ENCODE measurements around the gene CFAP251.

DNA sequence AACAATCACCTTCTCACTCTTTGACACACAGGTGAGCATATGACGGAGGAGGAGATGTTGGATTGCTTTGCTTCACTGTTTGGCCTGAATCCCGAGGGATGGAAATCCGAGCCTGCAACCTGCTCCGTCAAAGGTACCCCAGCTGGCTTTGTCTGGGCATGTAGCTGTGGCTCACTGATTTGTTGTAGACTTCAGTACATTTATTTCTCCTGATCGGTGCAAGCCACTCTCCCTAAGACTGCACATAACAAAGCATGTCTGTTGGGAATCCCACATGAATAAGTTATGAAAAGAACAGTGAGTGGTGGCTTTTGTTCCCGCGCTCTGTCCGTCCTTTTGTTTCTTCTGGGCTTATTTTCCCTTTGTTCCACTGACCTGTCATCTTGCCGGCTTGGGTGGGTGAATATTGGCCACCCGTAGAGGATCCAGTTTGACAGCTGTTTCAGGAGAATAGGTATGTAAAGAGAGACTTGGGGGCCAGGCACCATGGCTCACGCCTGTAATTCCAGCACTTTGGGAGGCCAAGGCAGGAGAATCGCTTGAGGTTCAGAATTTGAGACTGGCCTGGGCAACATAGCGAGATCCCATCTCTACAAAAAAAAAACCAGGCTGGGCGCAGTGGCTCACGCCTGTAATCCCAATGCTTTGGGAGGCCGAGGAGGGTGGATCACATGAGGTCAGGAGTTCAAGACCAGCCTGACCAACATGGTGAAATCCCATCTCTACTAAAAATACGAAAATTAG, 83.2 kb downstream of the CFAP251 start:
- no peak for TF ChIP-seq POLR2A (IDR thresholded peaks at IDR 0.05; ENCODE audit: low read depth, low read length)
- TF ChIP-seq, protein P1, sequence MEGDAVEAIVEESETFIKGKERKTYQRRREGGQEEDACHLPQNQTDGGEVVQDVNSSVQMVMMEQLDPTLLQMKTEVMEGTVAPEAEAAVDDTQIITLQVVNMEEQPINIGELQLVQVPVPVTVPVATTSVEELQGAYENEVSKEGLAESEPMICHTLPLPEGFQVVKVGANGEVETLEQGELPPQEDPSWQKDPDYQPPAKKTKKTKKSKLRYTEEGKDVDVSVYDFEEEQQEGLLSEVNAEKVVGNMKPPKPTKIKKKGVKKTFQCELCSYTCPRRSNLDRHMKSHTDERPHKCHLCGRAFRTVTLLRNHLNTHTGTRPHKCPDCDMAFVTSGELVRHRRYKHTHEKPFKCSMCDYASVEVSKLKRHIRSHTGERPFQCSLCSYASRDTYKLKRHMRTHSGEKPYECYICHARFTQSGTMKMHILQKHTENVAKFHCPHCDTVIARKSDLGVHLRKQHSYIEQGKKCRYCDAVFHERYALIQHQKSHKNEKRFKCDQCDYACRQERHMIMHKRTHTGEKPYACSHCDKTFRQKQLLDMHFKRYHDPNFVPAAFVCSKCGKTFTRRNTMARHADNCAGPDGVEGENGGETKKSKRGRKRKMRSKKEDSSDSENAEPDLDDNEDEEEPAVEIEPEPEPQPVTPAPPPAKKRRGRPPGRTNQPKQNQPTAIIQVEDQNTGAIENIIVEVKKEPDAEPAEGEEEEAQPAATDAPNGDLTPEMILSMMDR (IDR thresholded peaks at IDR 0.05; ENCODE audit: extremely low read depth in 1 of 2, insufficient read depth in 1 of 2, low read depth in 1 of 2, low read length in 2 of 2): no peak
- TF ChIP-seq POLR2AphosphoS5 (IDR thresholded peaks at IDR 0.05; ENCODE audit: insufficient read depth, low read depth, low read length): no peak
- TF ChIP-seq MAX (IDR thresholded peaks at IDR 0.05; ENCODE audit: insufficient read depth, insufficient read length): no peak
- TF ChIP-seq JUN (IDR thresholded peaks at IDR 0.05; ENCODE audit: borderline replicate concordance, insufficient read depth, insufficient read length, low read depth): no peak
- no peak for TF ChIP-seq FOS (IDR thresholded peaks at IDR 0.05; ENCODE audit: borderline replicate concordance, insufficient read depth, low read length)
